T-cell (primary cell): Measurements from ENCODE around the gene SDCBP2. TPM values are rescaled to one million over a fixed set of nuclear protein-coding genes. Genes with fewer than 3 reads are reported as not detected.

Experiments
- ATAC-seq, 4 experiments: fragments of 200-7000 bp in 3 of 4; fragments of 150-1000 bp in 1 of 4; cut with Tn5 transposase; replicated peaks in 1 of 4; 1 replicate in 3 of 4; 2 replicates in 1 of 4; pipeline ENCODE4 v1.10.0; 2021; ENCODE audit warnings: moderate library complexity in 3 of 4, mild to moderate bottlenecking in 2 of 4, moderate number of reproducible peaks in 1 of 4
- CTCF ChIA-PET, 2 donors: fragments of 300-600 bp; sonication (Branson Sonifier 250); formaldehyde crosslinking; loops; one replicate each; lab custom pipeline; 2022; ENCODE audit warnings: antibody characterized with exemption in 2 of 2; lab: Charles Lee
- POLR2A ChIA-PET, 2 donors: fragments of 300-600 bp; sonication (Branson Sonifier 250); formaldehyde crosslinking; loops; one replicate each; lab custom pipeline; 2022; ENCODE audit warnings: antibody characterized with exemption in 2 of 2; lab: Charles Lee
- DNase-seq, 35 experiments: peaks; one replicate each; pipeline versions ENCODE4 v3.0.0 to v3.0.0-alpha.2; 2013 to 2023
- H3K27ac ChIP-seq: one replicate; pipeline ENCODE4 v1.5.1; 2013; ENCODE audit warnings: low read length
- H3K27me3 ChIP-seq, 2 experiments: replicated peaks in 1 of 2; 1 replicate in 1 of 2; 2 replicates in 1 of 2; pipeline versions ENCODE4 v1.6.1 to v1.7.0; 2013; ENCODE audit warnings: low read length in 1 of 2, mixed read lengths in 1 of 2; ENCODE audit not compliant: control insufficient read depth in 2 of 2, insufficient read depth in 2 of 2; ENCODE audit errors: extremely low read depth in 1 of 2
- H3K36me3 ChIP-seq, 2 donors: 1 replicate in 1 of 2; 2 replicates in 1 of 2; pipeline versions ENCODE4 v1.6.1 to v1.7.0; 2013; ENCODE audit warnings: low read length in 1 of 2; ENCODE audit not compliant: control insufficient read depth in 2 of 2, insufficient read depth in 1 of 2; ENCODE audit errors: extremely low read depth in 1 of 2
- H3K4me1 ChIP-seq, 2 experiments: 1 replicate in 1 of 2; 2 replicates in 1 of 2; pipeline versions ENCODE4 v1.6.1 to v1.7.0; 2013; ENCODE audit warnings: low read length in 2 of 2, mixed read lengths in 1 of 2; ENCODE audit not compliant: insufficient read depth in 2 of 2, control insufficient read depth in 1 of 2; ENCODE audit errors: extremely low read depth in 1 of 2
- H3K4me3 ChIP-seq, 2 donors: 1 replicate in 1 of 2; 2 replicates in 1 of 2; pipeline versions ENCODE4 v1.5.1 to v1.7.0; 2013; ENCODE audit warnings: mild to moderate bottlenecking in 2 of 2, low read length in 1 of 2, moderate library complexity in 1 of 2; ENCODE audit not compliant: control insufficient read depth in 1 of 2; ENCODE audit errors: extremely low read depth in 1 of 2
- H3K9me3 ChIP-seq: 2 replicates; pipeline ENCODE4 v1.7.0; 2013
- H3K27ac Mint-ChIP-seq, 2 donors: one replicate each; pipeline ENCODE4 v1.8.0; 2020 to 2021; ENCODE audit warnings: mild to moderate bottlenecking in 2 of 2, mixed read lengths in 2 of 2
- H3K27me3 Mint-ChIP-seq, 2 donors: one replicate each; pipeline ENCODE4 v1.8.0; 2021 to 2022; ENCODE audit warnings: mixed read lengths in 2 of 2
- H3K36me3 Mint-ChIP-seq: one replicate; pipeline ENCODE4 v1.8.0; 2021; ENCODE audit warnings: mixed read lengths
- H3K4me1 Mint-ChIP-seq, 3 donors: one replicate each; pipeline ENCODE4 v1.8.0; 2020 to 2022; ENCODE audit warnings: mixed read lengths in 3 of 3, mild to moderate bottlenecking in 1 of 3
- H3K4me3 Mint-ChIP-seq, 3 donors: one replicate each; pipeline ENCODE4 v1.8.0; 2020 to 2022; ENCODE audit warnings: mild to moderate bottlenecking in 3 of 3, mixed read lengths in 3 of 3, moderate library complexity in 3 of 3
- H3K9me3 Mint-ChIP-seq, 3 donors: one replicate each; pipeline ENCODE4 v1.8.0; 2020 to 2022; ENCODE audit warnings: mixed read lengths in 3 of 3
- WGBS: methylation state at CpG from one replicate; pipeline ENCODE4 v1.1.5; 2013; ENCODE audit warnings: missing lambda C conversion rate; ENCODE audit not compliant: insufficient coverage; 5-methylcytosine and 5-hydroxymethylcytosine counted together
- total RNA-seq, 35 experiments: library from RNA in 6 of 35; stranded (reverse) in 6 of 35; fragments of 120-200 nt in 1 of 35; gene quantifications; one replicate each; pipeline versions ENCODE4 v1.2.1 to v1.2.4 and lab custom pipeline; 2013 to 2026

SDCBP2 gene
- total RNA-seq, 5 donors from 2014 or later (not counting 1 experiment from before 2014, with no cell fraction given): 1.1 to 2.4 (median 2.2) TPM

GRCh38 chr20:1376007-1376406 lies 47.1 kb upstream of the SDCBP2 start:
- Histone ChIP-seq H3K27me3 (no peaks in the 10 kb centered on the region), H3K4me1 (peaks cover 26 to 30% of the 10 kb centered on the region in 2 experiments), H3K36me3 (peaks cover 6 to 35% of the 10 kb centered on the region in 2 donors), H3K9me3 (no peaks in the 10 kb centered on the region), H3K27ac (no peak overlapping the region), H3K4me3 (no peak overlapping the region)
- Mint-ChIP-seq H3K36me3 (peaks cover 15% of the 10 kb centered on the region), H3K4me1 (peaks cover 73 to 86% (median 83%) of the 10 kb centered on the region in 3 donors), H3K4me3 (no peak overlapping the region), H3K9me3 (no peaks in the 10 kb centered on the region), H3K27ac (peak overlapping the region; percentile 49 to 59), H3K27me3 (no peaks in the 10 kb centered on the region)
- ChIA-PET POLR2A (interaction anchor here in 1 of 2 donors (0.6 kb wide), 1 partner anchor 224 kb away, joined by 3 read pairs; no protein-coding TSS in a partner anchor), CTCF (interaction anchor here in 1 of 2 donors (1.0 kb wide), 1 partner anchor 50 kb away, joined by 3 read pairs; no protein-coding TSS in a partner anchor)
- no CpG with 5 or more reads among the region's 1 CpG for WGBS
- DNase-seq: no peak
- no peak for ATAC-seq

- CTCF ChIA-PET: interaction anchor here in 1 of 2 donors (1.0 kb wide), 1 partner anchor 50 kb away, joined by 3 read pairs; no protein-coding TSS in a partner anchor
- POLR2A ChIA-PET: no interaction called here
- H3K4me3 Mint-ChIP-seq: no peak overlapping the region
These were observed 46.6 kb upstream of the SDCBP2 start for GRCh38 chr20:1375515-1375914.

DNA sequence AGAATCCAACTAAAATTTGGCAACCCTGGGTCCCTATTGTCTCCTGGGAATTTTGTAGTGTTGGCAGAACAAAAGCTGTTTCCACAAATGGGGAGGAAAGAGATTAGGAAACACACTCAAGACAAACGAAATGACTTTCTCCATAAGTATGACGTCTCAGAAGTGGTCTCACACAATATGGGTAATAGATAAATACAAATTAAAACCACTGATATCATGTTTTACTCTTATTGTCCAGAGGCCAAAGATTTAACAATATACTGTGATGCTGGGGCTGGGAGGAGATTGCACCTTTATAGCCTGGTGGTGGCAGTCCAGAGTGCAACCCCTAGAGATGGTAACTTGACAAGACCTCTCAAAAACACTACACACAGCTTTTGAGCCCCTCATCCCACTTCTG lies 45.3 kb upstream of the SDCBP2 start:
- Histone ChIP-seq H3K4me1 (peaks cover 15 to 23% of the 10 kb centered on the region in 2 experiments), H3K27me3 (no peaks in the 10 kb centered on the region), H3K36me3 (peaks cover 11 to 45% of the 10 kb centered on the region in 2 donors), H3K4me3 (no peak overlapping the region), H3K27ac (no peak overlapping the region), H3K9me3 (no peaks in the 10 kb centered on the region)
- H3K36me3 Mint-ChIP-seq: peaks cover 19% of the 10 kb centered on the region
- CTCF ChIA-PET: no interaction called here
- peaks cover 55 to 71% (median 67%) of the 10 kb centered on the region in 3 donors for H3K4me1 Mint-ChIP-seq
- DNase-seq: no peak
- WGBS: no CpG with 5 or more reads among the region's 2 CpGs
- H3K27me3 Mint-ChIP-seq: no peaks in the 10 kb centered on the region
- H3K9me3 Mint-ChIP-seq: no peaks in the 10 kb centered on the region
- H3K27ac Mint-ChIP-seq: peak overlapping the region; percentile 11 to 39
- no peak for ATAC-seq
- H3K4me3 Mint-ChIP-seq: no peak overlapping the region
- POLR2A ChIA-PET: interaction anchor here in 1 of 2 donors (0.6 kb wide), 1 partner anchor 17 kb away, joined by 5 read pairs; no protein-coding TSS in a partner anchor

More at GRCh38 chr20:1375515-1375914, 46.6 kb upstream of the SDCBP2 start:
- H3K4me1 ChIP-seq: peaks cover 25 to 30% of the 10 kb centered on the region in 2 experiments
- ATAC-seq (no peak), DNase-seq (no peak)
- H3K36me3 Mint-ChIP-seq: peaks cover 16% of the 10 kb centered on the region
- H3K9me3 Mint-ChIP-seq: no peaks in the 10 kb centered on the region
- no peaks in the 10 kb centered on the region for H3K9me3 ChIP-seq
- H3K27ac ChIP-seq: no peak overlapping the region
- H3K27ac Mint-ChIP-seq: peak overlapping the region; percentile 49 to 59
- no peak overlapping the region for H3K4me3 ChIP-seq
- peaks cover 8 to 40% of the 10 kb centered on the region in 2 donors for H3K36me3 ChIP-seq
- H3K27me3 ChIP-seq: no peaks in the 10 kb centered on the region
- H3K27me3 Mint-ChIP-seq: no peaks in the 10 kb centered on the region
- 100% methylated on average over 2 of the region's 8 CpGs for WGBS
- H3K4me1 Mint-ChIP-seq: peaks cover 68 to 81% (median 78%) of the 10 kb centered on the region in 3 donors

DNA sequence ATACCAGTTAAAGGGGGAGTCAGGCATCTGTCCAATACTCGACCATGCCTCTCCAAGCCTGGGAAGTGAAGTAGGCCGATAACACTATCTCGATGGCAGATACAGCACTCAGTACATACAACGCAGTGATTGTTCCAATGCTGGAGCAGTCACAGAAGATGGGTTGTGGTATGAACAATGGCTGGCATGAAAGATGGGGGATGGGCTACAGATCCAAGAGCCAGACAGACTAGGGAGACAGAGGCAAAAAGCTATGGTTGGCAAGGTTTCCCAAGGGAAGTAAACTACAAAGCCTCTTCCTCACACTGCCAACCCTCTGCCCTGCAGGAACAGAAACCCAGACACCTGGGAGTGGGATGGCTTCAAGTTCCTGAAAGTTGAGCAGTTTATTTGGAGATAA lies 44.7 kb upstream of the SDCBP2 start:
- POLR2A ChIA-PET: no interaction called here
- DNase-seq: no peak
- no peak overlapping the region for H3K4me3 Mint-ChIP-seq
- CTCF ChIA-PET: no interaction called here
- ATAC-seq: no peak
- H3K9me3 Mint-ChIP-seq: no peaks in the 10 kb centered on the region
- H3K27ac ChIP-seq: no peak overlapping the region
- 100% methylated on average over 4 of the region's 4 CpGs for WGBS
- H3K4me1 Mint-ChIP-seq: peaks cover 49 to 64% (median 61%) of the 10 kb centered on the region in 3 donors
- H3K36me3 ChIP-seq: peaks cover 13 to 45% of the 10 kb centered on the region in 2 donors
- H3K9me3 ChIP-seq: no peaks in the 10 kb centered on the region
- H3K4me3 ChIP-seq: no peak overlapping the region
- H3K4me1 ChIP-seq: peaks cover 14 to 19% of the 10 kb centered on the region in 2 experiments
- H3K27me3 Mint-ChIP-seq: no peaks in the 10 kb centered on the region
- H3K36me3 Mint-ChIP-seq: peaks cover 23% of the 10 kb centered on the region
- H3K27ac Mint-ChIP-seq: peak overlapping the region; percentile 7 to 28
- no peaks in the 10 kb centered on the region for H3K27me3 ChIP-seq

DNA sequence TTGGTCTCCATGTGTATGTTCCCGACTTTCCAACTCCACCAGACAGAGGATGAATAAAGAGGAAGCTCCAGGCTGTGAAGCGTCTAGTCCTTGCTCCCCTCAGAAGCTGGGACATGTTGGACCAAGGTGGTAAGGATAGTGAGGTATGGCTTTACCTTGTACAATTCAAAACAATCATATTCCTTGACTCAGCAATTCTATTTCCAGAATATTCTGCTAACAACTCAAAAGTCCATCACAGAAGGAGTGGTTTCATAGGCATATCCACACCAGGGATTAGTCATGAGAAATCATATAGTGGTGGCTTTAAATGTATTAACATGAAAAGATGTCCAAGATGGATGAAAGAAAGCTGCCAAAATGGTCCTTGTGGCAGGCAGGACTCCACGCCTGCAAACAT lies 44.1 kb upstream of the SDCBP2 start:
- H3K27ac ChIP-seq: no peak overlapping the region
- Mint-ChIP-seq H3K27me3 (no peaks in the 10 kb centered on the region), H3K4me1 (peaks cover 43 to 59% (median 57%) of the 10 kb centered on the region in 3 donors), H3K36me3 (peaks cover 29% of the 10 kb centered on the region), H3K9me3 (no peaks in the 10 kb centered on the region), H3K4me3 (no peak overlapping the region), H3K27ac (peak overlapping the region in 1 of 2 donors; percentile 34)
- no peak overlapping the region for H3K4me3 ChIP-seq
- ChIA-PET CTCF (no interaction called here), POLR2A (interaction anchor here in 1 of 2 donors (0.7 kb wide), 1 partner anchor 44 kb away, joined by 3 read pairs; no protein-coding TSS in a partner anchor)
- no peaks in the 10 kb centered on the region for H3K27me3 ChIP-seq
- no peak for DNase-seq
- ATAC-seq: no peak
- peaks cover 14 to 51% of the 10 kb centered on the region in 2 donors for H3K36me3 ChIP-seq
- WGBS: no CpG with 5 or more reads among the region's 3 CpGs
- H3K4me1 ChIP-seq: peaks cover 10 to 18% of the 10 kb centered on the region in 2 experiments
- H3K9me3 ChIP-seq: no peaks in the 10 kb centered on the region

DNA sequence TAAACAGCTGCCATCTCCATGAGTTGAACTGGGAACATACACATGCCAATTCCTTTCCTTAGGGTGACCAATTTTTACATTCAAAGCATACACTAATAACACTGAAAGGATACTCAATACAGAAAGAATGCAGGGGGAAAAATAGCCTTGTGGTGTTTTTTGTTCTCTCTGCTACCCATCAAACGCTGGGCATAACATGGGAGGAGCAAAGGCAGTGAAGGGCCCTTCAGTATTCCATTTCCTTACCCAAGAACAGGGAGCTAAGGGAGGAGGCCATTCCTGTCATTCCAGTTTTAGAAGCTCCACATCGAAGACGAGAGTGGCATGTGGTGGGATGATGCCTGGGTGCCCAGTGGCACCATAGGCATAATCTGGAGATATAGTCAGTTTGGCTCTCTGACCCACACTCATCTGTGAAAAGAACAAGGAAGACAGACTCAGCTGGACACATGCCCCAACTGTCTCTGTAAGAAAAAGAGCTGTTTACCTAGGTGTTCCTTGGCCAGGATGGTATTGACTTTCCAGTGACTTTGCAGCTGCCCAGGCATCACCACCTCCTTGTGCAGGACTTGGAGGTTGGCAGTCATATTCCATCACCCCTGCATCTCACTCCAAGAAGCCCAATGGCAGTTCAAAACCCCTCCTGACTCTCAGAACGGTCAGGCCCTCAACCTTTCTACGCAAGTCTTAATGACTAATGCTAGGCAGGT lies 43.0 kb upstream of the SDCBP2 start:
- Mint-ChIP-seq H3K27me3 (no peaks in the 10 kb centered on the region), H3K27ac (peak overlapping the region; percentile 6 to 36), H3K9me3 (no peaks in the 10 kb centered on the region), H3K4me3 (no peak overlapping the region), H3K4me1 (peaks cover 33 to 48% (median 48%) of the 10 kb centered on the region in 3 donors), H3K36me3 (peaks cover 39% of the 10 kb centered on the region)
- Histone ChIP-seq H3K27me3 (no peaks in the 10 kb centered on the region), H3K4me1 (peaks cover 5 to 8% of the 10 kb centered on the region in 2 experiments), H3K9me3 (no peaks in the 10 kb centered on the region), H3K4me3 (no peak overlapping the region), H3K36me3 (peaks cover 14 to 56% of the 10 kb centered on the region in 2 donors), H3K27ac (no peak overlapping the region)
- POLR2A ChIA-PET: no interaction called here
- no peak for DNase-seq
- WGBS: 92% methylated on average over 2 of the region's 5 CpGs
- ATAC-seq: no peak
- CTCF ChIA-PET: no interaction called here
